Bronchial epithelial cell (primary cell): Measurements from ENCODE around the gene GCNA. TPM values are rescaled to one million over a fixed set of nuclear protein-coding genes. Genes with fewer than 3 reads are reported as not detected.

Experiments
- DNase-seq: peaks from one replicate; pipeline ENCODE4 v3.0.0-alpha.2; 2010; ENCODE audit warnings: low read depth
- FAIRE-seq: peaks from 2 replicates; lab custom pipeline; 2011; peaks lifted over from hg19 to GRCh38; lab: Jason Lieb, UNC
- H3K27me3 ChIP-seq: 2 replicates; pipeline ENCODE4 v1.5.1; 2011; ENCODE audit warnings: low read length; ENCODE audit not compliant: control insufficient read depth, insufficient read depth
- H3K36me3 ChIP-seq: 2 replicates; pipeline ENCODE4 v1.5.1; 2011; ENCODE audit warnings: low read length; ENCODE audit not compliant: control insufficient read depth, insufficient read depth
- H3K4me3 ChIP-seq: 2 replicates; pipeline ENCODE4 v1.5.1; 2011; ENCODE audit warnings: mild to moderate bottlenecking, low read depth, low read length, control low read depth
- total RNA-seq: library from RNA; depleted of rRNA; stranded (reverse); fragments of >200 nt; gene quantifications from 2 replicates; pipeline ENCODE4 v1.2.1, GENCODE V29; 2014
- TF ChIP-seq, protein P1 (sequence below): IDR thresholded peaks from 2 replicates; pipeline ENCODE4 v1.5.1; 2011; ENCODE audit warnings: mild to moderate bottlenecking, moderate library complexity, low read length, control low read depth, inconsistent platforms; ENCODE audit not compliant: insufficient read depth, severe bottlenecking

Gene GCNA
- total RNA-seq, 1 donor from 2014 or later, result 1.6 TPM

DNA sequence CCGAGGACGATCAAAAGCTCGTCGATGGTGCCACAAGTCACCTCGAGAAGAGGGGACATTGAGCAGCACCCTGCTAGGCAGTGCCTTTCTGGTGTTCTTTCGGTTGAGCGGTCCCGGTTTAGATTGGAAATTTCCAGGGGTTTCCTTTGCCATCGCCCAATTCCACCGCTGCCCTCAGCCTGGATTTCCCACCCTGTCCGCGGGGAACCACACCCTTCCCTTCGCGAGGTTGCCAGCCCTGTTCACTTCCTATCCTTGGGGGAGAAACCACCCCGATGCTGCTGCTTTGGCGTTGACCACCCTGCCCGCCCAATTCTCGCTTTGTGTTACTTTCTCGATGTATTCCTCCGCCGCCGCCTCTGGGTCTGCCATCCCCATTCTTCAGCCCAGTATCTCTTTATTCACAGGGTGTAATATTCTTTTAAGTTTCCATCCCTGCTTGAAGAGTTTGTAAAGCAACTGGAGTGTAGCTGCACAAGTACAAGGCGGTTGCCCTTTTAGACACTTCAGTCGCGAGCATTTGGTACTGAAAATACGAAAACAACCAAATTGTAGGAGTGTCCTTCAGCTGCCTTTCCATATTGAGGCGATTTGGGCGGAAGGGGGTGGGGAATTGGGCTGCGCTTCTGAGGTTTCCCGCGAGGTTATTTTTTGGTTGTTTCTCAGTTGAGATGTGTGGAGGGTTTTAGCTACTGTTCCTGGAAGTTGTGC, 44.2 kb upstream of the GCNA start:
- Histone ChIP-seq H3K27me3 (no peaks in the 10 kb centered on the region), H3K4me3 (peak overlapping the region; percentile 84), H3K36me3 (peaks cover 2% of the 10 kb centered on the region)
- DNase-seq, result peak; percentile 18
- no peak for FAIRE-seq
- TF ChIP-seq, protein P1, sequence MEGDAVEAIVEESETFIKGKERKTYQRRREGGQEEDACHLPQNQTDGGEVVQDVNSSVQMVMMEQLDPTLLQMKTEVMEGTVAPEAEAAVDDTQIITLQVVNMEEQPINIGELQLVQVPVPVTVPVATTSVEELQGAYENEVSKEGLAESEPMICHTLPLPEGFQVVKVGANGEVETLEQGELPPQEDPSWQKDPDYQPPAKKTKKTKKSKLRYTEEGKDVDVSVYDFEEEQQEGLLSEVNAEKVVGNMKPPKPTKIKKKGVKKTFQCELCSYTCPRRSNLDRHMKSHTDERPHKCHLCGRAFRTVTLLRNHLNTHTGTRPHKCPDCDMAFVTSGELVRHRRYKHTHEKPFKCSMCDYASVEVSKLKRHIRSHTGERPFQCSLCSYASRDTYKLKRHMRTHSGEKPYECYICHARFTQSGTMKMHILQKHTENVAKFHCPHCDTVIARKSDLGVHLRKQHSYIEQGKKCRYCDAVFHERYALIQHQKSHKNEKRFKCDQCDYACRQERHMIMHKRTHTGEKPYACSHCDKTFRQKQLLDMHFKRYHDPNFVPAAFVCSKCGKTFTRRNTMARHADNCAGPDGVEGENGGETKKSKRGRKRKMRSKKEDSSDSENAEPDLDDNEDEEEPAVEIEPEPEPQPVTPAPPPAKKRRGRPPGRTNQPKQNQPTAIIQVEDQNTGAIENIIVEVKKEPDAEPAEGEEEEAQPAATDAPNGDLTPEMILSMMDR, result no peak

DNA sequence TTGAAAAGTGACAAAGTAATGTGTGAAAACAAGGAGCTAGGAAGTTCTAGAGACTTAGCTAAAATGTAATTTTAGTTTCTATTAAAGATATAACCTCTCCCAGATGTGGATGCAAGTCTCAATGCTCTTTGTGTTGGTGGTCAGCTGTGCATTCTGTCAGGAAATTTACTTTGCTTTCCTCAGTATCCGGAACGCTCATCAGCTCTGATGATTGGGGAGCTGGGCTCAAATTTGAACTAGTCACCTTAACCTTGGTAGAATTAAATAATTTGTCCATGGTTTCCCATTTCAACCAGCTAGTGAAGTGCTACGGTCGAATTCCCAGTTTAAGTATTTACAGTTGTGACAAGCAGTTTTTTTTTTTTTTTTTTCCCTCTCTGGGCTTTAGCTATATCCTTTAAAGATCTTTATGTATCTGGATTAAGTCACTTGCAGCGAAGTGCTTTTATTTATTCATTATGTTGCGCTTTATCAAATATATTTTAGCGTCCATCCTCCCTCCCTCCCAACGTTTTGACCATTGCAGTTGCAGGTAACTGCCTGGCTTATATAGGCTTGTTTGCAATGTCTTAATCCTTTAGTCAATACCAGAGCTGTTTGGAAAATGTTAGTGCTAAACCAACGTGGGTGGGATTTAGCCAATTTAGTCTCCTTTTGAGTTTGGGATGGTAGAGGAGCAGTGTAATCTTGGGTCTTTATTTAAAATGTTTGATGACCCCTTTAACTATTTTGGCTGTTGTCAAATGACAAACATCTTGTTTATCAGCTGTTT, 43.3 kb upstream of the GCNA start:
- FAIRE-seq, result no peak
- H3K27me3 ChIP-seq, result no peaks in the 10 kb centered on the region
- no peak for DNase-seq
- TF ChIP-seq, protein P1, result no peak
- H3K36me3 ChIP-seq, result peaks cover 2% of the 10 kb centered on the region
- peak overlapping the region; percentile 84 for H3K4me3 ChIP-seq

DNA sequence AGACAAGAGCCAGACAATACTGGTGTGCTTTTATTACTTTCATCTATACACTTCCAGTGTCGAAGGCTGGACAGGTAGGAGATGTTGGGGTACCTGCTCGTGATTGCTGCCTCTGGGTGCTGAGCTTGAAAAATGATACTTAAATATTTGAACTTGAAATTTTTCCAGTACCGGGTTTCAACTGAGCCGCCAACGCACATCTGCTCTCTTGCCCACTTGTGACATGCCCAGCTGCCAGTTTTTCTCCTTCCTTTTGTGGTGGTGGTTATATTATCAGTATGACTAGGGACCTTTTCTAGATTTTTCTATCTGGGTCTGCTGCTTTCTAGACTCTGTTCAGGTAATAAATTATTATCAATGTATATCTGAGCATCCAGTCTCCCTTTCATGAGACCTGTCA, 42.0 kb upstream of the GCNA start:
- Histone ChIP-seq H3K27me3 (no peaks in the 10 kb centered on the region), H3K4me3 (peak overlapping the region; percentile 7), H3K36me3 (peaks cover 2% of the 10 kb centered on the region)
- DNase-seq, result no peak
- no peak for FAIRE-seq
- TF ChIP-seq, protein P1, result no peak

DNA sequence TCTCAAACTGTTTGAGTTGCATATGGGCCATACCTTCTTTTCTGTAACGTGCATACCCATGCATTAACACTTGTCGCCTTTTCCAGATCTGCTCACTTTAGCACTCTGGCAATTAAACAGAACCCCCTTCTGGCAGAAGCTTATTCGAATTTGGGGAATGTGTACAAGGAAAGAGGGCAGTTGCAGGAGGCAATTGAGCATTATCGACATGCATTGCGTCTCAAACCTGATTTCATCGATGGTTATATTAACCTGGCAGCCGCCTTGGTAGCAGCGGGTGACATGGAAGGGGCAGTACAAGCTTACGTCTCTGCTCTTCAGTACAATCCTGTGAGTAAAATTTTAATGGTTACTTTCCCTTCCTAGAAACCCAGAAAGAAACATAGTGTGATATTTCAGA, 40.5 kb upstream of the GCNA start:
- TF ChIP-seq, protein P1, result no peak
- H3K27me3 ChIP-seq, result no peaks in the 10 kb centered on the region
- H3K4me3 ChIP-seq, result no peak overlapping the region
- peaks cover 2% of the 10 kb centered on the region for H3K36me3 ChIP-seq
- FAIRE-seq (no peak), DNase-seq (no peak)

DNA sequence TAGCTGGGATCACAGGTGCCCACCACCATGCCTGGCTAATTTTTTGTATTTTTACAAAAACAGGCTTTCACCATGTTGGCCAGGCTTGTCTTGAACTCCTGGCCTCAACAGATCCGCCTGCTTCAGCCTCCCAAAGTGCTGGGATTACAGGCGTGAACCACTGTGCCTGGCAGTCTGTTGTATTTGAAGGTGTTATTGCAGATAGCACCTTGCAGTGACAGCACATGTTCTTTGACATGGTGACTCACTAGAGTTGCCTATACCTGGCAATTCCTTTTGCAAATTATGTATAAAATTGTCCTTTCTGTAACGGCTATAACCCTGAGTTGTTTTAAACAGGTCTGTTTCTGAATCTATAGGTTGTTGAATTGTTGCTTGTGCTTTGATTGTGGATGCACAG, 37.4 kb upstream of the GCNA start:
- TF ChIP-seq, protein P1, result no peak
- FAIRE-seq (peak; percentile 75), DNase-seq (peak; percentile 30)
- peaks cover 5% of the 10 kb centered on the region for H3K36me3 ChIP-seq
- H3K27me3 ChIP-seq, result no peaks in the 10 kb centered on the region
- H3K4me3 ChIP-seq, result no peak overlapping the region
